Fibroblast of lung (primary cell): ENCODE results near the gene COL26A1.
"Not testable (repeated sequence)": the region's sequence is repeated elsewhere in the genome, so short reads cannot be mapped to it uniquely, and the experiment has no call there.

Source experiments
- CTCF ChIP-seq, 2 donors: IDR thresholded peaks in 1 of 2; conservative IDR thresholded peaks in 1 of 2; 1 replicate in 1 of 2; 2 replicates in 1 of 2; pipeline ENCODE4 v1.5.1; 2011 to 2012; ENCODE audit warnings: low read length in 2 of 2, control low read depth in 1 of 2, inconsistent platforms in 1 of 2, low read depth in 1 of 2, mild to moderate bottlenecking in 1 of 2
- EZH2 ChIP-seq: IDR thresholded peaks from 2 replicates; pipeline ENCODE4 v1.5.1; 2012; ENCODE audit warnings: low read length, control low read depth, mild to moderate bottlenecking; ENCODE audit errors: missing control alignments

DNA sequence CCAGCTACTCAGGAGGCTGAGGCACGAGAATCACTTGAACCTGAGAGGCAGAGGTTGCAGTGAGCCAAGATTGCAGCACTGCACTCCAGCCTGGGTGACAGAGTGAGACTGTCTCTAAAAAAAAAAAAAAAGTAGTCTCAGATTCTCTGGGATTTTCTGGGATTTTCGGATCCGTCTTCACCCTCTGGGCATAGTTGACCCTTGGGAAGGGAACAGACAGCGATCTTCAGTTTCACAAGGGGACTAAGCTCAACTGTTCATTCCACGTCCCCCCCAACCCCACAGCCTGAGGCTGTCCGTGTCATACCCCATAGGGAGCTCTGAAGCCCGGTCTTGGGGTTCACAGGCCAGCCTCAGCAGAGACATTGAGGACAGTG is 123.4 kb downstream of the COL26A1 start:
- TF ChIP-seq CTCF (conservative IDR thresholded peaks at IDR 0.05 in 1 of 2, IDR thresholded peaks at IDR 0.05 in 1 of 2; ENCODE audit: low read depth in 1 of 2, low read length in 2 of 2); EZH2: not testable (repeated sequence)
